Adrenal gland (tissue), 12 donors: ENCODE data around the gene PAXIP1. TPM values are rescaled to one million over a fixed set of nuclear protein-coding genes. Genes with fewer than 3 reads are reported as not detected.

ENCODE experiments used
- DNase-seq, 7 donors: peaks; one replicate each; pipeline ENCODE4 v3.0.0-alpha.2; 2019 to 2020
- H3K27ac ChIP-seq, 5 donors: fragments of 200-600 bp; sonication (generic) in 4 of 5; 1 replicate in 3 of 5; 2 replicates in 2 of 5; pipeline versions ENCODE4 v1.5.1 to v1.8.0; 2016 to 2020; ENCODE audit warnings: mild to moderate bottlenecking in 1 of 5
- H3K27me3 ChIP-seq: fragments of 200-600 bp; 2 replicates; pipeline ENCODE4 v1.8.0; 2021
- H3K36me3 ChIP-seq, 2 donors: fragments of 200-600 bp; replicated peaks in 1 of 2; 1 replicate in 1 of 2; 2 replicates in 1 of 2; pipeline versions ENCODE4 v1.5.1 to v1.8.0; 2018 to 2022
- H3K4me1 ChIP-seq, 2 donors: fragments of 200-600 bp; replicated peaks in 1 of 2; 1 replicate in 1 of 2; 2 replicates in 1 of 2; pipeline versions ENCODE4 v1.5.1 to v1.8.0; 2018 to 2021
- H3K4me3 ChIP-seq, 4 donors: fragments of 200-600 bp; sonication (generic) in 3 of 4; one replicate each; pipeline ENCODE4 v1.5.1; 2016 to 2018
- H3K9me3 ChIP-seq, 3 donors: fragments of 200-600 bp; sonication (generic) in 1 of 3; replicated peaks in 1 of 3; 1 replicate in 2 of 3; 2 replicates in 1 of 3; pipeline versions ENCODE4 v1.5.1 to v1.8.0; 2016 to 2021
- CTCF ChIP-seq, 6 experiments: fragments of 450-650 bp in 4 of 6; fragments of 200-600 bp in 2 of 6; sonication (generic) in 1 of 6; IDR thresholded peaks; 1 replicate in 5 of 6; 2 replicates in 1 of 6; pipeline versions ENCODE4 v1.5.1 to v1.8.0; 2016 to 2021; ENCODE audit warnings: antibody characterized with exemption in 6 of 6, mild to moderate bottlenecking in 2 of 6, moderate library complexity in 1 of 6
- POLR2A ChIP-seq, 2 donors: fragments of 450-650 bp; IDR thresholded peaks; one replicate each; pipeline ENCODE4 v1.6.1; 2017; ENCODE audit warnings: antibody characterized with exemption in 2 of 2, mild to moderate bottlenecking in 2 of 2, moderate library complexity in 1 of 2
- WGBS, 4 donors: extraction: QIAGEN DNeasy Blood & Tissue Kit in 2 of 4; methylation state at CpG; one replicate each; pipeline versions ENCODE4 v1.1.5 to v1.1.7; 2013 to 2017; 5-methylcytosine and 5-hydroxymethylcytosine counted together
- intact Hi-C, 2 donors: fragments of 100-400 bp; cut with DNase I; formaldehyde crosslinking; loops; one replicate each; pipeline versions ENCODE4 v1.14.1 to v1.15.0; 2022 to 2023
- polyA plus RNA-seq, 3 donors: library from polyadenylated mRNA; stranded (reverse); fragments of 200-250 nt in 2 of 3; fragments of 350-450 nt in 1 of 3; fragmentation: Illumina TruSeq in 1 of 3; extraction: RNeasy Lipid Tissue Mini Kit (QIAGEN cat#74804) in 1 of 3; gene quantifications; one replicate each; pipeline ENCODE4 v1.2.3, GENCODE V29; 2013 to 2014
- total RNA-seq, 9 donors: library from RNA; depleted of rRNA in 4 of 9; stranded (reverse); fragments of >200 nt in 4 of 9; fragments of 120-200 nt in 1 of 9; fragmentation: NEBNext Ultra II Directional in 1 of 9; extraction: Animal tissue kit (Norgen Biotek cat#: 25700) in 1 of 9; gene quantifications; one replicate each; pipeline versions ENCODE4 v1.1.0 to v1.2.4, GENCODE V29; 2013 to 2023
- donor health status: healthy with polysubstance abuse.
- donor health status: Bipolar disorder and iron deficiency.
- donor health status: DM: yes; HTN: yes; CAD: no.
- donor health status: DM: no; HTN: no; CAD: no.
- donor health status: DM: no; HTN: no; CAD: no.
- donor health status: DM: yes; HTN: yes; CAD: no.

The PAXIP1 gene
- total and polyA plus RNA-seq, 12 donors = 4.1 to 11.7 (median 7.8) TPM

- Histone ChIP-seq H3K27ac (no peak overlapping the region), H3K9me3 (no peaks in the 10 kb centered on the region), H3K4me1 (peaks cover 0 to 7% of the 10 kb centered on the region in 2 donors), H3K27me3 (peaks cover 12% of the 10 kb centered on the region), H3K4me3 (no peak overlapping the region), H3K36me3 (no peaks in the 10 kb centered on the region)
- TF ChIP-seq POLR2A (IDR thresholded peaks at IDR 0.05) (no peak), CTCF (IDR thresholded peaks at IDR 0.05) (no peak)
- no peak for DNase-seq
- 75 to 80% (median 79%) methylated on average over 6 of the region's 6 CpGs for WGBS, 4 donors
- intact Hi-C loops = loop anchor here in 1 of 2 donors (10.0 kb wide), 1 partner anchor 276 kb away; no protein-coding TSS in a partner anchor
These were observed 84.2 kb downstream of the PAXIP1 start for GRCh38 chr7:154918741-154919140.

- TF ChIP-seq POLR2A (IDR thresholded peaks at IDR 0.05) (no peak), CTCF (IDR thresholded peaks at IDR 0.05) (no peak)
- Histone ChIP-seq H3K27ac (no peak overlapping the region), H3K36me3 (no peaks in the 10 kb centered on the region), H3K27me3 (peaks cover 12% of the 10 kb centered on the region), H3K4me3 (no peak overlapping the region), H3K4me1 (peaks cover 0 to 7% of the 10 kb centered on the region in 2 donors), H3K9me3 (no peaks in the 10 kb centered on the region)
- DNase-seq = no peak
- intact Hi-C loops = loop anchor here in 1 of 2 donors (10.0 kb wide), 1 partner anchor 277 kb away; no protein-coding TSS in a partner anchor
- WGBS, 4 donors = 77 to 89% (median 81%) methylated on average over 6 of the region's 6 CpGs
These were observed 84.7 kb downstream of the PAXIP1 start for GRCh38 chr7:154918266-154918665.

- TF ChIP-seq CTCF (IDR thresholded peaks at IDR 0.05) (no peak), POLR2A (IDR thresholded peaks at IDR 0.05) (no peak)
- peaks cover 12% of the 10 kb centered on the region for H3K27me3 ChIP-seq
- 70 to 86% (median 83%) methylated on average over 2 to 7 of the region's 7 CpGs for WGBS, 4 donors
- H3K4me3 ChIP-seq = no peak overlapping the region
- intact Hi-C loops = loop anchor here in 1 of 2 donors (10.0 kb wide), 1 partner anchor 277 kb away; no protein-coding TSS in a partner anchor
- DNase-seq = no peak
- no peaks in the 10 kb centered on the region for H3K9me3 ChIP-seq
- peaks cover 0 to 7% of the 10 kb centered on the region in 2 donors for H3K4me1 ChIP-seq
- no peak overlapping the region for H3K27ac ChIP-seq
- no peaks in the 10 kb centered on the region for H3K36me3 ChIP-seq
These were observed 85.1 kb downstream of the PAXIP1 start for GRCh38 chr7:154917808-154918160.

GRCh38 chr7:154916856-154917807 is 85.8 kb downstream of the PAXIP1 start:
- no peak for DNase-seq
- peaks cover 0 to 7% of the 10 kb centered on the region in 2 donors for H3K4me1 ChIP-seq
- TF ChIP-seq POLR2A (IDR thresholded peaks at IDR 0.05) (no peak), CTCF (IDR thresholded peaks at IDR 0.05) (no peak)
- peaks cover 12% of the 10 kb centered on the region for H3K27me3 ChIP-seq
- no peaks in the 10 kb centered on the region for H3K9me3 ChIP-seq
- H3K36me3 ChIP-seq = no peaks in the 10 kb centered on the region
- no peak overlapping the region for H3K4me3 ChIP-seq
- WGBS, 4 donors = 88 to 92% (median 90%) methylated on average over 12 to 13 of the region's 13 CpGs
- H3K27ac ChIP-seq = no peak overlapping the region
- intact Hi-C loops = loop anchor here in 1 of 2 donors (10.0 kb wide), 1 partner anchor 278 kb away; no protein-coding TSS in a partner anchor
